H9 (cell line): ENCODE data around the gene MLLT3. TPM values are rescaled to one million over a fixed set of nuclear protein-coding genes. Genes with fewer than 3 reads are reported as not detected.

ENCODE experiments used
- DNase-seq: peaks from one replicate; pipeline ENCODE4 v3.0.0-alpha.2; 2017
- H2AFZ ChIP-seq: one replicate; pipeline ENCODE4 v1.6.1; 2013; ENCODE audit warnings: mild to moderate bottlenecking, low read length, control low read depth, moderate library complexity
- H2AK5ac ChIP-seq: 2 replicates; pipeline ENCODE4 v1.6.1; 2013; ENCODE audit warnings: low read length, control low read depth, mixed read lengths; ENCODE audit not compliant: insufficient read length
- H2BK120ac ChIP-seq: one replicate; pipeline ENCODE4 v1.6.1; 2013; ENCODE audit warnings: low read depth, mild to moderate bottlenecking, low read length, control low read depth, inconsistent platforms; ENCODE audit not compliant: poor library complexity, severe bottlenecking
- H2BK12ac ChIP-seq: 2 replicates; pipeline ENCODE4 v1.6.1; 2013; ENCODE audit warnings: low read length, control low read depth, mixed read lengths, low read depth; ENCODE audit not compliant: insufficient read length
- H2BK15ac ChIP-seq: 2 replicates; pipeline ENCODE4 v1.6.1; 2013; ENCODE audit warnings: low read depth, low read length, control low read depth
- H2BK20ac ChIP-seq: one replicate; pipeline ENCODE4 v1.6.1; 2013; ENCODE audit warnings: low read depth, mild to moderate bottlenecking, low read length, control low read depth, inconsistent platforms; ENCODE audit not compliant: poor library complexity, severe bottlenecking
- H2BK5ac ChIP-seq: 2 replicates; pipeline ENCODE4 v1.6.1; 2013; ENCODE audit warnings: low read length, control low read depth, mixed read lengths; ENCODE audit not compliant: insufficient read length
- H3K14ac ChIP-seq: 2 replicates; pipeline ENCODE4 v1.6.1; 2013; ENCODE audit warnings: low read length, control low read depth; ENCODE audit not compliant: insufficient read depth
- H3K18ac ChIP-seq: 2 replicates; pipeline ENCODE4 v1.6.1; 2013; ENCODE audit warnings: low read depth, mild to moderate bottlenecking, mixed read lengths, low read length, control low read depth; ENCODE audit not compliant: insufficient read length
- H3K23ac ChIP-seq: 2 replicates; pipeline ENCODE4 v1.6.1; 2013; ENCODE audit warnings: low read length, control low read depth, mixed read lengths, low read depth; ENCODE audit not compliant: insufficient read length
- H3K23me2 ChIP-seq: 2 replicates; pipeline ENCODE4 v1.6.1; 2013; ENCODE audit warnings: low read depth, mild to moderate bottlenecking, mixed read lengths, low read length, control low read depth; ENCODE audit not compliant: insufficient read length, poor library complexity, severe bottlenecking
- H3K27ac ChIP-seq: 2 replicates; pipeline ENCODE4 v1.5.1; 2013; ENCODE audit warnings: low read length, control low read depth, mixed read lengths, low read depth; ENCODE audit not compliant: insufficient read length
- H3K27me3 ChIP-seq: 2 replicates; pipeline ENCODE4 v1.6.1; 2013; ENCODE audit warnings: low read length, control low read depth, inconsistent platforms; ENCODE audit not compliant: insufficient read depth
- H3K4ac ChIP-seq: 2 replicates; pipeline ENCODE4 v1.6.1; 2013; ENCODE audit warnings: low read depth, mild to moderate bottlenecking, control low read depth, inconsistent platforms, low read length, moderate library complexity
- H3K4me1 ChIP-seq: 2 replicates; pipeline ENCODE4 v1.6.1; 2013; ENCODE audit warnings: low read length, control low read depth, inconsistent platforms; ENCODE audit not compliant: insufficient read depth
- H3K4me2 ChIP-seq: 2 replicates; pipeline ENCODE4 v1.6.1; 2013; ENCODE audit warnings: low read length, control low read depth, mixed read lengths; ENCODE audit not compliant: insufficient read length, insufficient read depth
- H3K56ac ChIP-seq: 2 replicates; pipeline ENCODE4 v1.6.1; 2013; ENCODE audit warnings: low read depth, mild to moderate bottlenecking, mixed read lengths, low read length, control low read depth; ENCODE audit not compliant: insufficient read length
- H3K79me1 ChIP-seq: 2 replicates; pipeline ENCODE4 v1.6.1; 2013; ENCODE audit warnings: low read depth, mild to moderate bottlenecking, moderate library complexity, low read length, control low read depth, inconsistent platforms; ENCODE audit not compliant: insufficient read depth, poor library complexity, severe bottlenecking
- H3K79me2 ChIP-seq: 2 replicates; pipeline ENCODE4 v1.6.1; 2013; ENCODE audit warnings: low read length, control low read depth, inconsistent platforms; ENCODE audit not compliant: insufficient read depth
- H3K9ac ChIP-seq: 2 replicates; pipeline ENCODE4 v1.6.1; 2013; ENCODE audit warnings: low read length, control low read depth, mixed read lengths; ENCODE audit not compliant: insufficient read length; ENCODE audit errors: extremely low read depth
- H3K9me3 ChIP-seq: one replicate; pipeline ENCODE4 v1.6.1; 2013; ENCODE audit warnings: low read depth, low read length, inconsistent platforms; ENCODE audit not compliant: control insufficient read depth
- H3T11ph ChIP-seq: one replicate; pipeline ENCODE4 v1.6.1; 2013; ENCODE audit warnings: mild to moderate bottlenecking, low read length, control low read depth, inconsistent platforms
- H4K20me1 ChIP-seq: one replicate; pipeline ENCODE4 v1.6.1; 2013; ENCODE audit not compliant: control insufficient read depth, insufficient read length, insufficient read depth
- H4K5ac ChIP-seq: 2 replicates; pipeline ENCODE4 v1.6.1; 2013; ENCODE audit warnings: low read depth, mild to moderate bottlenecking, mixed read lengths, low read length, control low read depth; ENCODE audit not compliant: insufficient read length
- H4K8ac ChIP-seq: replicated peaks from 2 replicates; pipeline ENCODE4 v1.6.1; 2013; ENCODE audit warnings: low read length, control low read depth, mixed read lengths, low read depth; ENCODE audit not compliant: insufficient read length
- H4K91ac ChIP-seq: 2 replicates; pipeline ENCODE4 v1.6.1; 2013; ENCODE audit warnings: low read depth, mild to moderate bottlenecking, moderate library complexity, mixed read lengths, low read length, control low read depth; ENCODE audit not compliant: insufficient read length
- H3K27ac Mint-ChIP-seq, 3 experiments: 2 replicates in 2 of 3; 3 replicates in 1 of 3; pipeline ENCODE4 v1.8.0; 2020 to 2021; ENCODE audit warnings: mixed read lengths in 3 of 3, mild to moderate bottlenecking in 1 of 3, moderate library complexity in 1 of 3
- H3K27me3 Mint-ChIP-seq: 2 replicates; pipeline ENCODE4 v1.8.0; 2021; ENCODE audit warnings: low read depth, mild to moderate bottlenecking, moderate library complexity, mixed read lengths
- H3K36me3 Mint-ChIP-seq, 3 experiments: 2 replicates in 2 of 3; 3 replicates in 1 of 3; pipeline ENCODE4 v1.8.0; 2020 to 2021; ENCODE audit warnings: low read depth in 3 of 3, mixed read lengths in 3 of 3; ENCODE audit not compliant: insufficient read depth in 1 of 3
- H3K4me1 Mint-ChIP-seq, 2 experiments: 2 replicates each; pipeline ENCODE4 v1.8.0; 2020; ENCODE audit warnings: mixed read lengths in 2 of 2
- H3K4me3 Mint-ChIP-seq, 2 experiments: 2 replicates in 1 of 2; 3 replicates in 1 of 2; pipeline ENCODE4 v1.8.0; 2020 to 2021; ENCODE audit warnings: mild to moderate bottlenecking in 2 of 2, mixed read lengths in 2 of 2, moderate library complexity in 1 of 2
- H3K9me3 Mint-ChIP-seq, 2 experiments: 2 replicates in 1 of 2; 3 replicates in 1 of 2; pipeline ENCODE4 v1.8.0; 2020; ENCODE audit warnings: mild to moderate bottlenecking in 2 of 2, mixed read lengths in 2 of 2, moderate library complexity in 1 of 2
- WGBS: extraction: QIAGEN DNeasy Blood & Tissue Kit; methylation state at CpG from one replicate; pipeline ENCODE4 v1.1.7; 2013; ENCODE audit warnings: missing lambda C conversion rate, low lambda C conversion rate, mixed read lengths; ENCODE audit not compliant: insufficient read length; ENCODE audit errors: extremely low coverage; 5-methylcytosine and 5-hydroxymethylcytosine counted together
- total RNA-seq: library from RNA; stranded (reverse); gene quantifications from 2 replicates; pipeline ENCODE4 v1.2.1, GENCODE V29; 2021
- TF ChIP-seq, protein P1 (sequence below): fragments of 200-600 bp; sonication (generic); conservative IDR thresholded peaks from 3 replicates; pipeline ENCODE4 v1.8.0; 2021; ENCODE audit warnings: antibody characterized with exemption, mild to moderate bottlenecking

The MLLT3 gene
- total RNA-seq, 1 experiment from 2014 or later, result 3.9 TPM

DNA sequence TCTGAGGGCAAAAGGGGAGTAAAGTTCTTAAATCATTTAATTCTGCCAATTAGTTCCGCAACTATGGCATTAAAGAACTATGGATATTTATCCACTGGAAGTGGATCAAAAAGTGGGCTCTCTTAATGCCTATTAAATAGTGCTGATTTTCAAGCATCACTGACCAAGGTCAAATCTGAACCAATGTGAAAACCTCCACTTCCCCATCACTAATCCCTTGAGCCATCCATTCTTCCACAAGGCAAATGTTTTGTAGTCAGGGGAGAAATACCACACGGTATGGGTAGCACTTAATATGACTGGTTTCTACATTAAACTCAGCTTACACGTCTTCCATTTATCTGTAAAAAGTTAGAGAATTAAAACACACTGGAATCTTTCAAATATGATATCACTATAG, 57.6 kb downstream of the MLLT3 start:
- H3K4me2 ChIP-seq, result no peak overlapping the region
- TF ChIP-seq, protein P1, sequence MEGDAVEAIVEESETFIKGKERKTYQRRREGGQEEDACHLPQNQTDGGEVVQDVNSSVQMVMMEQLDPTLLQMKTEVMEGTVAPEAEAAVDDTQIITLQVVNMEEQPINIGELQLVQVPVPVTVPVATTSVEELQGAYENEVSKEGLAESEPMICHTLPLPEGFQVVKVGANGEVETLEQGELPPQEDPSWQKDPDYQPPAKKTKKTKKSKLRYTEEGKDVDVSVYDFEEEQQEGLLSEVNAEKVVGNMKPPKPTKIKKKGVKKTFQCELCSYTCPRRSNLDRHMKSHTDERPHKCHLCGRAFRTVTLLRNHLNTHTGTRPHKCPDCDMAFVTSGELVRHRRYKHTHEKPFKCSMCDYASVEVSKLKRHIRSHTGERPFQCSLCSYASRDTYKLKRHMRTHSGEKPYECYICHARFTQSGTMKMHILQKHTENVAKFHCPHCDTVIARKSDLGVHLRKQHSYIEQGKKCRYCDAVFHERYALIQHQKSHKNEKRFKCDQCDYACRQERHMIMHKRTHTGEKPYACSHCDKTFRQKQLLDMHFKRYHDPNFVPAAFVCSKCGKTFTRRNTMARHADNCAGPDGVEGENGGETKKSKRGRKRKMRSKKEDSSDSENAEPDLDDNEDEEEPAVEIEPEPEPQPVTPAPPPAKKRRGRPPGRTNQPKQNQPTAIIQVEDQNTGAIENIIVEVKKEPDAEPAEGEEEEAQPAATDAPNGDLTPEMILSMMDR, result no peak
- no peak overlapping the region for H3K4ac ChIP-seq
- Mint-ChIP-seq H3K36me3 (no peaks in the 10 kb centered on the region), H3K27ac (no peak overlapping the region), H3K4me1 (peaks cover under 1 to 9% of the 10 kb centered on the region in 2 experiments), H3K9me3 (no peaks in the 10 kb centered on the region), H3K4me3 (no peak overlapping the region), H3K27me3 (no peaks in the 10 kb centered on the region)
- H4K8ac ChIP-seq, result no peak overlapping the region
- H3K23me2 ChIP-seq, result no peaks in the 10 kb centered on the region
- no peaks in the 10 kb centered on the region for H3K27me3 ChIP-seq
- no peaks in the 10 kb centered on the region for H4K20me1 ChIP-seq
- WGBS, result no CpG with 5 or more reads among the region's 3 CpGs
- no peak overlapping the region for H3K14ac ChIP-seq
- no peaks in the 10 kb centered on the region for H3K9me3 ChIP-seq
- H4K5ac ChIP-seq, result no peak overlapping the region
- no peak overlapping the region for H3K56ac ChIP-seq
- H2BK5ac ChIP-seq, result no peak overlapping the region
- H4K91ac ChIP-seq, result no peak overlapping the region
- no peak overlapping the region for H2BK15ac ChIP-seq
- H2BK12ac ChIP-seq, result no peak overlapping the region
- H2AFZ ChIP-seq, result no peak overlapping the region
- no peak overlapping the region for H2AK5ac ChIP-seq
- H3T11ph ChIP-seq, result no peak overlapping the region
- DNase-seq, result no peak
- H2BK20ac ChIP-seq, result no peak overlapping the region
- H3K27ac ChIP-seq, result no peak overlapping the region
- H3K79me2 ChIP-seq, result no peaks in the 10 kb centered on the region
- no peaks in the 10 kb centered on the region for H3K79me1 ChIP-seq
- H3K23ac ChIP-seq, result no peak overlapping the region
- H3K9ac ChIP-seq, result no peak overlapping the region
- H2BK120ac ChIP-seq, result no peak overlapping the region
- no peak overlapping the region for H3K18ac ChIP-seq
- no peaks in the 10 kb centered on the region for H3K4me1 ChIP-seq
